ENCODE data around the gene TTC21A. TPM values are rescaled to one million over a fixed set of nuclear protein-coding genes. Genes with fewer than 3 reads are reported as not detected.

Gene TTC21A
- total and polyA plus RNA-seq, 2 experiments from 2014 or later, result 3.7 to 6.5 TPM

GRCh38 chr3:39135170-39135805, 27.8 kb downstream of the TTC21A start:
- Histone ChIP-seq H3K36me3 (replicated peaks; ENCODE audit: insufficient read depth, low read depth) (no peaks in the 10 kb centered on the region), H3K27ac (no peak overlapping the region)
- 89% methylated on average over 8 of the region's 8 CpGs for WGBS (ENCODE audit: low lambda C conversion rate, missing lambda C conversion rate)

GRCh38 chr3:39136533-39137434, 29.3 kb downstream of the TTC21A start:
- TF ChIP-seq EZH2phosphoT487 (IDR thresholded peaks at IDR 0.05; ENCODE audit: low read depth, severe bottlenecking, unreplicated experiment) (no peak), CTCF (IDR thresholded peaks at IDR 0.05; ENCODE audit: poor library complexity) (no peak), EZH2 (IDR thresholded peaks at IDR 0.05; ENCODE audit: borderline replicate concordance) (no peak)
- Histone ChIP-seq H3K4me1 (ENCODE audit: insufficient read depth) (peaks cover 31% of the 10 kb centered on the region), H3K27ac (no peak overlapping the region), H3K9me3 (ENCODE audit: low read depth) (no peaks in the 10 kb centered on the region), H3K9me2 (replicated peaks; ENCODE audit: insufficient read depth) (no peaks in the 10 kb centered on the region), H3K27me3 (no peaks in the 10 kb centered on the region), H3K36me3 (replicated peaks; ENCODE audit: insufficient read depth, low read depth) (no peaks in the 10 kb centered on the region), H3K4me3 (no peak overlapping the region), H4K20me1 (ENCODE audit: insufficient read depth, poor library complexity, severe bottlenecking) (peaks cover 12% of the 10 kb centered on the region), H2AFZ (no peak overlapping the region), H3K4me2 (no peak overlapping the region), H3K79me2 (peaks cover 2% of the 10 kb centered on the region)
- no peak for DNase-seq (ENCODE audit: low spot score)
- WGBS (ENCODE audit: low lambda C conversion rate, missing lambda C conversion rate), result 90% methylated on average over 21 of the region's 21 CpGs

More at GRCh38 chr3:39135170-39135805, 27.8 kb downstream of the TTC21A start:
- Histone ChIP-seq H3K9me3 (ENCODE audit: low read depth) (no peaks in the 10 kb centered on the region), H3K4me1 (ENCODE audit: insufficient read depth) (peaks cover 16% of the 10 kb centered on the region), H3K4me2 (no peak overlapping the region), H4K20me1 (ENCODE audit: insufficient read depth, poor library complexity, severe bottlenecking) (peaks cover 4% of the 10 kb centered on the region), H3K4me3 (no peak overlapping the region), H3K27me3 (no peaks in the 10 kb centered on the region), H3K79me2 (no peaks in the 10 kb centered on the region), H3K9me2 (replicated peaks; ENCODE audit: insufficient read depth) (no peaks in the 10 kb centered on the region), H2AFZ (no peak overlapping the region)
- TF ChIP-seq EZH2 (IDR thresholded peaks at IDR 0.05; ENCODE audit: borderline replicate concordance) (no peak), CTCF (IDR thresholded peaks at IDR 0.05; ENCODE audit: poor library complexity) (no peak)
- DNase-seq (ENCODE audit: low spot score), result no peak

- Histone ChIP-seq H3K4me1 (ENCODE audit: insufficient read depth) (peaks cover 38% of the 10 kb centered on the region), H3K36me3 (replicated peaks; ENCODE audit: insufficient read depth, low read depth) (no peaks in the 10 kb centered on the region), H4K20me1 (ENCODE audit: insufficient read depth, poor library complexity, severe bottlenecking) (peaks cover 19% of the 10 kb centered on the region), H3K27ac (no peak overlapping the region), H2AFZ (no peak overlapping the region), H3K4me3 (no peak overlapping the region), H3K27me3 (no peaks in the 10 kb centered on the region), H3K9me3 (ENCODE audit: low read depth) (no peaks in the 10 kb centered on the region), H3K4me2 (no peak overlapping the region), H3K79me2 (peaks cover 9% of the 10 kb centered on the region), H3K9me2 (replicated peaks; ENCODE audit: insufficient read depth) (no peaks in the 10 kb centered on the region)
- WGBS (ENCODE audit: low lambda C conversion rate, missing lambda C conversion rate), result 96% methylated on average over 18 of the region's 18 CpGs
- DNase-seq (ENCODE audit: low spot score), result no peak
- TF ChIP-seq EZH2phosphoT487 (IDR thresholded peaks at IDR 0.05; ENCODE audit: low read depth, severe bottlenecking, unreplicated experiment), result no peak
- TF ChIP-seq EZH2 (IDR thresholded peaks at IDR 0.05; ENCODE audit: borderline replicate concordance), result no peak
- no peak for TF ChIP-seq CTCF (IDR thresholded peaks at IDR 0.05; ENCODE audit: poor library complexity)
These were observed 30.0 kb downstream of the TTC21A start for GRCh38 chr3:39137435-39137936.

All from hepatocyte (in vitro differentiated cells).